Vagina (tissue), 2 donors: ENCODE results near the gene PA2G4.

ENCODE experiments used
- POLR2A ChIP-seq, 2 donors: fragments of 450-650 bp; IDR thresholded peaks; one replicate each; pipeline ENCODE4 v1.6.1; 2017; ENCODE audit warnings: antibody characterized with exemption in 2 of 2, mild to moderate bottlenecking in 2 of 2, moderate library complexity in 2 of 2
- POLR2AphosphoS5 ChIP-seq, 2 donors: sonication (generic); formaldehyde crosslinking; IDR thresholded peaks; one replicate each; pipeline ENCODE4 v1.9.0; 2017; ENCODE audit warnings: antibody characterized with exemption in 2 of 2, mild to moderate bottlenecking in 2 of 2, low read depth in 1 of 2; ENCODE audit not compliant: insufficient read depth in 1 of 2
- TF ChIP-seq, protein P1 (sequence below), 3 experiments: fragments of 450-650 bp in 2 of 3; fragments of 200-600 bp in 1 of 3; sonication (generic) in 1 of 3; IDR thresholded peaks; one replicate each; pipeline ENCODE4 v1.5.1; 2017 to 2019; ENCODE audit warnings: antibody characterized with exemption in 3 of 3, mild to moderate bottlenecking in 2 of 3, moderate library complexity in 2 of 3

GRCh38 chr12:56154818-56155217, 50.5 kb downstream of the PA2G4 start:
- TF ChIP-seq, protein P1, sequence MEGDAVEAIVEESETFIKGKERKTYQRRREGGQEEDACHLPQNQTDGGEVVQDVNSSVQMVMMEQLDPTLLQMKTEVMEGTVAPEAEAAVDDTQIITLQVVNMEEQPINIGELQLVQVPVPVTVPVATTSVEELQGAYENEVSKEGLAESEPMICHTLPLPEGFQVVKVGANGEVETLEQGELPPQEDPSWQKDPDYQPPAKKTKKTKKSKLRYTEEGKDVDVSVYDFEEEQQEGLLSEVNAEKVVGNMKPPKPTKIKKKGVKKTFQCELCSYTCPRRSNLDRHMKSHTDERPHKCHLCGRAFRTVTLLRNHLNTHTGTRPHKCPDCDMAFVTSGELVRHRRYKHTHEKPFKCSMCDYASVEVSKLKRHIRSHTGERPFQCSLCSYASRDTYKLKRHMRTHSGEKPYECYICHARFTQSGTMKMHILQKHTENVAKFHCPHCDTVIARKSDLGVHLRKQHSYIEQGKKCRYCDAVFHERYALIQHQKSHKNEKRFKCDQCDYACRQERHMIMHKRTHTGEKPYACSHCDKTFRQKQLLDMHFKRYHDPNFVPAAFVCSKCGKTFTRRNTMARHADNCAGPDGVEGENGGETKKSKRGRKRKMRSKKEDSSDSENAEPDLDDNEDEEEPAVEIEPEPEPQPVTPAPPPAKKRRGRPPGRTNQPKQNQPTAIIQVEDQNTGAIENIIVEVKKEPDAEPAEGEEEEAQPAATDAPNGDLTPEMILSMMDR (IDR thresholded peaks at IDR 0.05) = no peak
- no peak for TF ChIP-seq POLR2AphosphoS5 (IDR thresholded peaks at IDR 0.05; ENCODE audit: insufficient read depth in 1 of 2, low read depth in 1 of 2)
- no peak for TF ChIP-seq POLR2A (IDR thresholded peaks at IDR 0.05)
